Measurements from ENCODE around the gene HHIP.

The HHIP gene

GRCh38 chr4:144709793-144710525 lies 64.0 kb downstream of the HHIP start:
- peak; percentile 63 for DNase-seq

GRCh38 chr4:144710526-144710912 lies 64.6 kb downstream of the HHIP start:
- DNase-seq, result no peak

GRCh38 chr4:144711700-144712456 lies 65.9 kb downstream of the HHIP start:
- DNase-seq, result no peak

- peak; percentile 40 for DNase-seq
These were observed 66.8 kb downstream of the HHIP start for GRCh38 chr4:144712775-144713174.

GRCh38 chr4:144714166-144714565 lies 68.2 kb downstream of the HHIP start:
- DNase-seq, result no peak

- DNase-seq, result no peak
These were observed 69.3 kb downstream of the HHIP start for GRCh38 chr4:144715230-144715629.

- no peak for DNase-seq
These were observed 70.8 kb downstream of the HHIP start for GRCh38 chr4:144716778-144717177.

GRCh38 chr4:144718958-144719512 lies 73.1 kb downstream of the HHIP start:
- DNase-seq, result no peak

- DNase-seq, result no peak
These were observed 74.5 kb downstream of the HHIP start for GRCh38 chr4:144720491-144720890.

- DNase-seq, result no peak
These were observed 76.0 kb downstream of the HHIP start for GRCh38 chr4:144721994-144722393.

GRCh38 chr4:144723471-144723870 lies 77.5 kb downstream of the HHIP start:
- DNase-seq, result no peak

GRCh38 chr4:144729175-144729574 lies 83.2 kb downstream of the HHIP start:
- DNase-seq, result no peak

GRCh38 chr4:144732584-144733428 lies 86.8 kb downstream of the HHIP start:
- peak; percentile 48 for DNase-seq

- DNase-seq, result no peak
These were observed 87.6 kb downstream of the HHIP start for GRCh38 chr4:144733566-144733965.

- DNase-seq, result no peak
These were observed 88.6 kb downstream of the HHIP start for GRCh38 chr4:144734522-144734921.

- DNase-seq, result no peak
These were observed 92.7 kb downstream of the HHIP start for GRCh38 chr4:144738649-144739048.

GRCh38 chr4:144739511-144740033 lies 93.6 kb downstream of the HHIP start:
- DNase-seq, result no peak

- DNase-seq, result no peak
These were observed 94.4 kb downstream of the HHIP start for GRCh38 chr4:144740316-144740715.

GRCh38 chr4:144748814-144749555 lies 103.0 kb downstream of the HHIP start:
- no peak for DNase-seq

GRCh38 chr4:144750348-144750747 lies 104.4 kb downstream of the HHIP start:
- DNase-seq, result peak; percentile 85

GRCh38 chr4:144754562-144755410 lies 108.8 kb downstream of the HHIP start:
- peak; percentile 59 for DNase-seq
